PC-9 (cell line): ENCODE measurements around the gene ETS1.

Source experiments
- CTCF ChIP-seq: fragments of 200-600 bp; sonication (generic); conservative IDR thresholded peaks from 2 replicates; pipeline ENCODE4 v1.6.1; 2017; ENCODE audit warnings: mixed run types, antibody characterized with exemption, mild to moderate bottlenecking, moderate library complexity
- EZH2 ChIP-seq: fragments of 200-600 bp; sonication (generic); IDR thresholded peaks from 2 replicates; pipeline ENCODE4 v1.8.0; 2017; ENCODE audit warnings: antibody characterized with exemption, low read depth

GRCh38 chr11:128412847-128413791 lies 174.2 kb downstream of the ETS1 start:
- TF ChIP-seq CTCF (no peak), EZH2 (no peak)
